Esophagus squamous epithelium (tissue), 4 donors: ENCODE measurements around the gene ARHGEF12.

Experiments used
- POLR2A ChIP-seq, 4 donors: fragments of 450-650 bp; IDR thresholded peaks; one replicate each; pipeline ENCODE4 v1.6.1; 2017; ENCODE audit warnings: antibody characterized with exemption in 4 of 4, mild to moderate bottlenecking in 4 of 4, moderate library complexity in 3 of 4
- TF ChIP-seq, protein P1 (sequence below), 6 experiments: fragments of 450-650 bp in 4 of 6; fragments of 200-600 bp in 2 of 6; sonication (generic) in 2 of 6; IDR thresholded peaks; one replicate each; pipeline ENCODE4 v1.5.1; 2016 to 2019; ENCODE audit warnings: antibody characterized with exemption in 6 of 6, mild to moderate bottlenecking in 4 of 6, moderate library complexity in 4 of 6

DNA sequence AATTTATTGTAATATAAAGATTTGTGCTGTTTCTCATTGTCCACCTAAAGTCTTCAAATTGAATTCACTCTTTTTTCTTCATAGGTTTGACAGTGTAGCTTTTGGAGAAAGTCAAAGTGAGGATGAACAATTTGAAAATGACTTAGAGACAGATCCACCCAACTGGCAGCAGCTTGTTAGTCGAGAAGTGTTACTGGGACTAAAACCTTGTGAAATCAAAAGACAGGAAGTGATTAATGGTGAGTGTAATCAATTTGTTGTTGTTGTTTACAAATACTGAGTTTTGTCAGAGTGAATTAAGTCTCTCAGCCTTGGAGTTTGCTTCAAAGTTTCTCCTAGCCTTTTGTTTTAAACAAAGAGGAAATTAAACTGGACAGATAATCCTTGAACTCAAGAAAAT is 121.8 kb downstream of the ARHGEF12 start:
- TF ChIP-seq, protein P1, sequence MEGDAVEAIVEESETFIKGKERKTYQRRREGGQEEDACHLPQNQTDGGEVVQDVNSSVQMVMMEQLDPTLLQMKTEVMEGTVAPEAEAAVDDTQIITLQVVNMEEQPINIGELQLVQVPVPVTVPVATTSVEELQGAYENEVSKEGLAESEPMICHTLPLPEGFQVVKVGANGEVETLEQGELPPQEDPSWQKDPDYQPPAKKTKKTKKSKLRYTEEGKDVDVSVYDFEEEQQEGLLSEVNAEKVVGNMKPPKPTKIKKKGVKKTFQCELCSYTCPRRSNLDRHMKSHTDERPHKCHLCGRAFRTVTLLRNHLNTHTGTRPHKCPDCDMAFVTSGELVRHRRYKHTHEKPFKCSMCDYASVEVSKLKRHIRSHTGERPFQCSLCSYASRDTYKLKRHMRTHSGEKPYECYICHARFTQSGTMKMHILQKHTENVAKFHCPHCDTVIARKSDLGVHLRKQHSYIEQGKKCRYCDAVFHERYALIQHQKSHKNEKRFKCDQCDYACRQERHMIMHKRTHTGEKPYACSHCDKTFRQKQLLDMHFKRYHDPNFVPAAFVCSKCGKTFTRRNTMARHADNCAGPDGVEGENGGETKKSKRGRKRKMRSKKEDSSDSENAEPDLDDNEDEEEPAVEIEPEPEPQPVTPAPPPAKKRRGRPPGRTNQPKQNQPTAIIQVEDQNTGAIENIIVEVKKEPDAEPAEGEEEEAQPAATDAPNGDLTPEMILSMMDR (IDR thresholded peaks at IDR 0.05) = no peak
- TF ChIP-seq POLR2A (IDR thresholded peaks at IDR 0.05) = no peak
